A673 (cell line): ENCODE data around the gene SPATA16.

ENCODE experiments used
- CTCF ChIP-seq: fragments of 300-800, 200-600 bp; sonication (generic); conservative IDR thresholded peaks from 2 replicates; pipeline ENCODE4 v1.5.1; 2017; ENCODE audit warnings: low read depth, mild to moderate bottlenecking, antibody characterized with exemption, low read length, moderate library complexity, mixed read lengths
- EZH2 ChIP-seq: fragments of 200-600 bp; sonication (generic); IDR thresholded peaks from 2 replicates; pipeline ENCODE4 v1.6.1; 2017; ENCODE audit warnings: borderline replicate concordance, low read depth, mild to moderate bottlenecking, mixed read lengths, antibody characterized with exemption, low read length; ENCODE audit not compliant: poor library complexity, severe bottlenecking

GRCh38 chr3:173092038-173092437 lies 49.0 kb downstream of the SPATA16 start:
- TF ChIP-seq CTCF (no peak), EZH2 (no peak)
